ENCODE results near the gene GPR87.

GPR87 gene

GRCh38 chr3:151305060-151305774 lies 11.4 kb downstream of the GPR87 start:
- H3K4me3 ChIP-seq (ENCODE audit: low read depth, low read length) = no peak overlapping the region
- DNase-seq (ENCODE audit: low read depth) = no peak

GRCh38 chr3:151303751-151304150 lies 12.9 kb downstream of the GPR87 start:
- TF ChIP-seq POLR2A (IDR thresholded peaks at IDR 0.05; ENCODE audit: extremely low read depth, insufficient read length) (no peak), MYC (IDR thresholded peaks at IDR 0.05; ENCODE audit: low read depth, low read length) (no peak), CTCF (IDR thresholded peaks at IDR 0.05; ENCODE audit: low read depth, low read length) (no peak), MAX (IDR thresholded peaks at IDR 0.05; ENCODE audit: low read depth, low read length) (no peak)
- DNase-seq (ENCODE audit: low read depth) = no peak

More at GRCh38 chr3:151305060-151305774, 11.4 kb downstream of the GPR87 start:
- TF ChIP-seq POLR2A (IDR thresholded peaks at IDR 0.05; ENCODE audit: extremely low read depth, insufficient read length) (no peak), MAX (IDR thresholded peaks at IDR 0.05; ENCODE audit: low read depth, low read length) (no peak), MYC (IDR thresholded peaks at IDR 0.05; ENCODE audit: low read depth, low read length) (no peak), CTCF (IDR thresholded peaks at IDR 0.05; ENCODE audit: low read depth, low read length) (no peak)

GRCh38 chr3:151301787-151302186 lies 14.8 kb downstream of the GPR87 start:
- no peak overlapping the region for H3K4me3 ChIP-seq (ENCODE audit: low read depth, low read length)
- no peak for DNase-seq (ENCODE audit: low read depth)
- TF ChIP-seq MYC (IDR thresholded peaks at IDR 0.05; ENCODE audit: low read depth, low read length) = no peak
- TF ChIP-seq POLR2A (IDR thresholded peaks at IDR 0.05; ENCODE audit: extremely low read depth, insufficient read length) = no peak
- no peak for TF ChIP-seq MAX (IDR thresholded peaks at IDR 0.05; ENCODE audit: low read depth, low read length)
- TF ChIP-seq CTCF (IDR thresholded peaks at IDR 0.05; ENCODE audit: low read depth, low read length) = no peak

More at GRCh38 chr3:151303751-151304150, 12.9 kb downstream of the GPR87 start:
- H3K4me3 ChIP-seq (ENCODE audit: low read depth, low read length) = no peak overlapping the region

- H3K4me3 ChIP-seq (ENCODE audit: low read depth, low read length) = no peak overlapping the region
- no peak for DNase-seq (ENCODE audit: low read depth)
- TF ChIP-seq CTCF (IDR thresholded peaks at IDR 0.05; ENCODE audit: low read depth, low read length) = no peak
- no peak for TF ChIP-seq MAX (IDR thresholded peaks at IDR 0.05; ENCODE audit: low read depth, low read length)
- no peak for TF ChIP-seq POLR2A (IDR thresholded peaks at IDR 0.05; ENCODE audit: extremely low read depth, insufficient read length)
- no peak for TF ChIP-seq MYC (IDR thresholded peaks at IDR 0.05; ENCODE audit: low read depth, low read length)
These were observed 16.1 kb downstream of the GPR87 start for GRCh38 chr3:151300539-151300938.

GRCh38 chr3:151299006-151299405 lies 17.6 kb downstream of the GPR87 start:
- TF ChIP-seq CTCF (IDR thresholded peaks at IDR 0.05; ENCODE audit: low read depth, low read length) = no peak
- TF ChIP-seq MYC (IDR thresholded peaks at IDR 0.05; ENCODE audit: low read depth, low read length) = no peak
- no peak for TF ChIP-seq POLR2A (IDR thresholded peaks at IDR 0.05; ENCODE audit: extremely low read depth, insufficient read length)
- no peak for TF ChIP-seq MAX (IDR thresholded peaks at IDR 0.05; ENCODE audit: low read depth, low read length)
- DNase-seq (ENCODE audit: low read depth) = no peak
- no peak overlapping the region for H3K4me3 ChIP-seq (ENCODE audit: low read depth, low read length)

Data from NB4 (cell line).